Cortex of kidney (tissue), 1 donor: ENCODE results near the gene WIZ.
"Not testable (repeated sequence)": the region's sequence is repeated elsewhere in the genome, so short reads cannot be mapped to it uniquely, and the experiment has no call there.

Source experiments
- DNase-seq: peaks from one replicate; lab custom pipeline; 2025; lab: John Stamatoyannopoulos, UW

Gene WIZ

DNA sequence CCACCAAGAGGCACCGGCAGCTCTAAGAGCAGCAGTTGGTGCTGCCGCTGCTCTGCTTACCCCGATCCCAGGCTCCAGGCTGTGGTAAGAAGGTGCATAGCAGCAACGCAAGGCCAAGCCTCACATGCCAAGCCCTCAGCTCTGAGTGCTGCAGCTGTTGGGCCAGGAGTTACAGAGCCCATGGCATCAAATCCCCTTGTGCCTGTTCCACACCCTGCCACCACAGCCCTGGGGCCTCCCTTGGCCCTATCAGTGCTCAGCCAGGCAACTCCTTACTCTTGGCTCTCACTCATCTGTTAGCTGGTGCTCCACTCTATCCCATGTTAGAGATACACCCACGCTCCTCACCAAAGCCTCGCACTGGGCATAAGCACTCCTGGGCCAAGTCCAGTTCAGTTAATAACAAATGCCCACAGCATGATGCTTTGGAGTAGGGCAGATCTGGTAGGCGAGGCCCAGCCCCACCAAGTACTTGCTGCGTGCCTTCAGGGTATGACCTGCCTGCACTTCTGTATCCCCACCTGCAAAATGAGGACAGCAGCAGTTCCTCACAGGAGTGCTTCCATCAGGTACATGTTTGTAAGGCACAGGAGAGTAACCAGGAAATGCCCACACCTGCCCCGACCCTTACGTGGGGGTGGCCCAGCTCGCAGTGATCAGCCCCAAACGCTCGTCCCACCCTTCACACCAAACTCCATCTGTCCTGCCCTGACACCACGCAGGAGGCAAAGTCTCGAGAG, 47.2 kb downstream of the WIZ start:
- DNase-seq, result no peak

DNA sequence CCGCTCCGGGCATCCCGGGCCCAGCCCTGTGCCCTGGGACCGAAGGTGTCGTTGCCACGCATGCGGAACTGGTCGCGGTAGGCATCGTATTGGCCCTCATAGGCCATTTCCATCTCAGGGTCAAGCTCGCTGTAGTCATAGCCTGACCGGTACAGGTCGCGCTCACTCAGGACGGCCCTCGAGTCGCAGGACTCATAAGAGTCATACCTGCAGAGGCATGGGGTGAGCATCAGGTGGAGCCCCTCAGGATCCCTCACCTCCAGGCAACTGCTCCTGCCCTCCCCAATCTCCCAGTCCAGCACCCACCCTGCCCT, 48.4 kb downstream of the WIZ start:
- DNase-seq, result no peak

DNA sequence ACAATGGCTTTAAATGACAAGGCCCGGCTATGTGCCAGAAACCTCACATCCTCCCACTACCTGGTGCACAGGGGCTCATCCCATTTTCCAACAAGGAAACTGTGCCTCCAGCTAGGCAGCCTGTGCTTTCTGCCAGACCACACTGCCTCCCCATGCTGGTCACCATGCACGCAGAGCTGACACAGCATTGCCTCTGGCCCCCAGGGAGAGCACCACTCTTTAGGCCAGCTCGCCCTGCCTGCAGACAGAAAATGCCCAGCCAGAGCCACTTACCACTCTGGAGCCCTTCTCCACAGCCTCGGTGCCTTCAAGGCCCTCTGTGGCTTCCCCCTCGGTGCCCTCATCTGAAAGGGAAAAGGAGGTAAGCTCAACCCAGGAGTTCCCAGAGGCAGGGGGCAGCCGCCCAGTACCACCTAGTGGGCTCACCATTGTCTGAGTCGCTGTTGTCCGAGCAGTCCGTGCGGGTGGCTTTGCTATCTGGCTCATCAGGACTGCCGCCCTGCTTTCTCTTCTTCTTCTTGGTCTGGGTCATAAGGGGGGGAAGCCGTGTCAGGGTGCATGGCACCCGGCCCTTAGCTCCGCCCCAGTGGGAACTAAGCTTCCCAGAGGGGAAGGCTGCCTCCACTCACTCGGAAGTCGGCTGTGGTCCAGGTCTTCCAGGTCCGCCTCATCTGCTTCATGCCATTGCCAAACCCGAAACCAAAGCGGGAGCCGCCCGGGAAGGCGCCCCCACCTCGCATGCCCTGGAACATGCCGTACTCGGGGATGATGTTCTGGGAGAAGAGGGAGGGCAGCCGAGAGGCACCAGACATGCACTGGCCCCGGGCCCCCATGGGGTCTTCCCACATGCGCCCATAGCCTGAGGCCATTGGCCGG, 49.0 kb downstream of the WIZ start:
- no peak for DNase-seq

GRCh38 chr19:15399635-15400034, 50.1 kb downstream of the WIZ start:
- DNase-seq, result no peak

GRCh38 chr19:15399234-15399515, 50.6 kb downstream of the WIZ start:
- no peak for DNase-seq

- no peak for DNase-seq
Measured at GRCh38 chr19:15398501-15399233, 51.1 kb downstream of the WIZ start.

DNA sequence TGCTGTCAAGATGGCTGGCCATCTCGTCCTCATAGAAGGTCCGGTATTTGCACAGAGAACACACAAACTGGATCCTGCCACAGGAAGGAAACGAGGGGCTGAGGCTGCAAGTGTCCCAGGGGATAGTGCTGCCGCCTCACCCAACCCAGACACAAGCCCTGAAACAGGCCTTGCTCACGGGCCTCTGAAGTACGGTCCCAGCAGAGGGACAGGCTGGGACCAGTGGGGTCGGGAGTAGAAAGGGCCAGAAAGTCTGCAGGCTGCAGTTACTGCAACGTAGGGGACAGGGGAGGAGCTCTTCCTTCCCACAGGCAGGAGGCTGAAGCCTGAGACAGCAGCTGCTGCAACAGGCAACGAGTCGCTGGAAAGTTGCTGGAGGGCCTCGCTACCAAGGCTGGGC, 52.0 kb downstream of the WIZ start:
- DNase-seq, result no peak

DNA sequence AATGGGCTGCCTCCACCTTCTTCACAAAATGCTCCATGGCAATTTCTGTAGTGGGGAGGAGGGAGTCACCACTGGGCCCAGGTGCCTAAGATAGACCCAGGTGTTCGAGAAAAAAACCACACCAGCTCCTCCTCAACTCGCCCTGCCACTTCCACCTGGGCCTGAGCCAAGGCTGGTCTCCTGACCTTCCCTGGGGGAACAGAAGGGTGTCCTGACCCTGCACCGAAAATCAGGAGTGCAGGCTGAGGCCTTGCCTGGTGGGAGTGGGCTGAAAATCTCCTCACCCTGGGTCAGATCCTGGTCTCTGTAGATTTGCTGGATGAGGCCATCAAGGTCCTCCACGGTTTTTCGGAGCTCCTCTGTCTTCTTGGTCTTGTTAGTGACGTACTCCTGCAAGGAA, 52.5 kb downstream of the WIZ start:
- DNase-seq, result no peak

GRCh38 chr19:15396436-15396835, 53.3 kb downstream of the WIZ start:
- DNase-seq, result no peak

- not testable (repeated sequence) for DNase-seq
Measured at GRCh38 chr19:15395251-15395650, 54.5 kb downstream of the WIZ start.

- DNase-seq, result no peak
Measured at GRCh38 chr19:15394426-15394825, 55.3 kb downstream of the WIZ start.

- DNase-seq, result no peak
Measured at GRCh38 chr19:15393963-15394362, 55.8 kb downstream of the WIZ start.

DNA sequence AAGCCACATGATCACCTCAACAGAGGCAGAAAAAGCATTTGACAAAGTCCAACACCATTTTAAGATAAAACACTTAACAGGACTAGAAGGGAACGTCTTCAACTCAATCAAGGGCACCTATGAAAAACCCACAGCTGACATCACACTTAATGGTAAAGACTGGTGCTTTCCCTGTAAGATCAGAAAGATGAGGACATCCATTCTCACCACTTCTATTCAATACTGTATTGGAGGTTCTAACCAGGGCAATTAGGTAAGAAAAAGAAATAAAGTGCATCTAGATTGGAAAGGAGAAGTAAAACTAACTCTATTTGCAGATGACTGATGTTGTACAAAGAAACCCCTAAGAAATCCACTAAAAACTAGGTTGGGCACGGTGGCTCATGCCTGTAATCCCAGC, 58.9 kb downstream of the WIZ start:
- no peak for DNase-seq

GRCh38 chr19:15381864-15382263, 67.9 kb downstream of the WIZ start:
- no peak for DNase-seq

DNA sequence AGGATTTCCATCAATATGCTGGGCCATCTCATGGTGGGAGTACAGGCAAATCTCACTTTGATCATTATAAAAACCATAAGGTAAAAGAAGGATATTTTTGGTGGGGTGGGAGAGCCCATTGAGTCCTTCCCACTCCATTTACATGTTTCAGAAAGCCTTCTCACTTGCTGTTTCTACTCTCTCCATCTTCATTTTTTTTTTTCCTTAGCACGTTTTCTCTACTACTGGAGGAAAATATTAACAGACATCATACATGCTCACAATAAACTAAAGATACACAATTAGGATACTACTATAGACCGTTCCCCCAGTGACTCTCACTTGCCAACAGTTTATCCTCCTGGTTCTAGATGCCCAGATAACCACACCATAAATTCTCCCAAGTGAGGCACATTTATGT, 68.3 kb downstream of the WIZ start:
- DNase-seq, result no peak

DNA sequence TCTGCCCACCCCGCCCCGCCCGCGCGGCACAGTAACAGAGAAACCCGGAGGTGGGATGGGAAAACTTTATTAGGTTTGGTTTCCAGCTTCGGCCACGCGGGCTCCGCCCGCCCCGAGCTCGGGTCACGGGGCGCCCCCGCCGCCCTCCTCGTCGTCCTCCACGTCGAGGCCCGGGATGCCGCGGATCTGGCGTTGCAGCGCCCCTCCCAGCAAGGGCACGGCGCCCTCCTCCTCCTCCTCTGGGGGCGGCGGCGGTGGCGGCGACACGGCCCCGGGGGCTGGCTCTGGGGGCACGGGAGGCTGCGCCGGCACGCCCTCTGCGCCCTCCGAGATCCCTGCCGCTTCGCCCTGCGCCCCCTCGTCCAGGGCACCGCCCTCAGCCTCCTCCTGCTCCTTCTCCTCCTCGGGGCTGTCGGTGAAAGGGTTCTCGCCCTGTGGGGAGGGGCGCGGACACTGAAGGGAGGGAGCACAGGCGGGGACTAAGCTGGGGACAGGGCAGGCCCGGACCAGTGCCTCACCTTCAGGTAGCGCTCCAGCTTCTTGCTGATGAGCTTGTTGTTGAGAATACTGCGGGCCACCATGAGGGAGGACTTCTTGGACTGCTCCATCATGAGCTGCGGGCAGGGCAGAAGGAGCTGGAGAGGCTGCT, 69.6 kb downstream of the WIZ start:
- no peak for DNase-seq

GRCh38 chr19:15379083-15379998, 70.4 kb downstream of the WIZ start, which contains the start of gene AKAP8:
Gene AKAP8, minus strand, starts transcription at chr19:15379787. Its CDS starts 56 bp downstream, at chr19:15379731.
- DNase-seq, result peak; percentile 84

GRCh38 chr19:15378534-15379082, 71.1 kb downstream of the WIZ start:
- DNase-seq, result no peak

DNA sequence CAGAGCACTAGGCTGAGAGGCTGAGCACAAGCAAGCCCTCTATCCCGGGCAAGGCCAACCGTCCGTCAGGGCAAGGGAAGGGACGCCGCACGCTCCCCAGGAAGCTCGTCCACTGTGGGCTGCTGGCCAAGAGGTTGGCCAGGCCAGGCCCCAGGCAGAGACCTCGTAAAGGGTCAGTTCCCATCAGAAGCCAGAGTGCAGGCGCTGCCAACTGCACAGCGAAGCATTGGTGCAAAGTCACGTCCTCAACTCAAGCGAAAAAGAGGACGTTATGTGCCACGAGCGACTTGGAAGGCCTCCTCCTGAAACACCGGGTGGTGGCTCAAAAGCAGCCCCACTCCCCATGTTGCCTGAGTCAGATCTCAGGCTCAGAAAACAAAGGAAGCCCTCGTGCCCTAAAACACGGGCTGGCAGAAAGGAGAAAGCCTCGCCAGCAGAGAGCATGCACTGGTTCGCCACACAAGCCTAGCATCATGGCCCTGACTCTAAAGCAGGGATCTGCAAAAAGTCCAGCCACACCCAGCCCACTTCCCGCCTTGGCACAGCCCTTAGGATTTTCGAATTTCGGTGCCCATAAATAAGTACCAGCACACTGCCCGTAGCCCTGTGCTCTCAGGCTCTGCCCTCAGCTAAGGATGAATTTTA, 74.8 kb downstream of the WIZ start:
- no peak for DNase-seq

DNA sequence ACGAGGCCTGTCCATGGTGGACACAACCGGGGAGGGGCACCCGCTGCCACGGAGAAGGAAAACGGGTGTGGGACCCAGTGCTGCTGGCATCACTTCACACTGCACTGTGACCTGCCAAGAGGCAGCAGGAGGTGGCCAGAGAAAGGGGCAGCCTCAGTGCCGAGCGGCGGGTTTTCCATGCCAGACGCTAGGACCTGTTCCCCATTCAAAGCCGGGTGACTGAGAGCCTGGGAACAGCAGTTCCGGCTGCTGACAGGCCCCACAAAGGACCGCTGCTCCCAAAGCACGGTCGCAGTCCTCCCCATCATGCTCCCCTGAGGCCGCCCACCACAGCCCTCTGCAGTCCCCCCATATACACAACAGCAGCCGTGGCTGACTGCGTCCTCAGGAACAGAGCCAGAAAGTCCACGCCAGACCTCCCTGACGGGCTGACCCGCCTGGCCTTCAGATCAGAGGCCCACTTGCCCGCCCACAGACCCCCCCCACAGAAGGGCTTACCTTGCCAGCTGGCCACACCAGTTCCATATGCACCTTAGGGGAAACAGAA, 75.6 kb downstream of the WIZ start:
- DNase-seq, result no peak
